Globus pallidus (tissue), 1 donor: ENCODE results near the gene CREBBP.

Experiments used
- DNase-seq: peaks from one replicate; pipeline ENCODE4 v3.0.0-alpha.2; 2015; ENCODE audit warnings: low spot score

The CREBBP gene

DNA sequence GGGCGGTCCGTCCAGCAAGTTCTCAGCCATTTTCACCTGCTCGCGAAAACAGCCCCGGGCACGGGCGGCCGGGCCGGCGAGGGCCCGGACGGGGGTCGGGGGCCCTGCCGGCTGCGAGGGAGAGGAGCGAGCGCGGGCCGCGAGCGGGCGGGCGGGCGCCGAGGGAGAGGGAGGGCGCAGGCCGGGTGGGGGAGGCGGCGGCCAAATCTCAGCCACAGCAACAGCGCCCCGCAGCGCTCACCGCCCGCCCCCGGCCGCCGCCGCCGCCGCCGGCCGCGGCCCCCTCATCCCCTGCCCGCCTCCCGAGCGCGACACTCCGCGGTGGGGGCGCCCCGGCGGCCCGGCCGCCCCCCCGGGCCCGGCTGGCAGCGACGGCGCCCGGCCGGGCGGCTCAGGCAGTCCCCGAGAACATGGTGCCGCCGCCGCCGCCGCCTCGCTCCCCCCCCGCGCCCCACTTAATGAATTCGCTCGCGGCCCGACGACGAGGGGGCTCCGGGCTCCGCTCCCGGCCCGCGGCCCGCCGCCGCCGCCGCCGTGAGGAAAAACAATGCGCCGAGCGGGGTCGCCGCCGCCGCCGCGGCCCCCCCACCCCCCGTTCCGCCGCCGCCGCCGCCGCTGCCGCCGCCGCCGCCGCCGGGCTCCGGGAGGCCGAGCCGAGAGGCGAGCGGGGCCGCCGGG is 487 bp downstream of the CREBBP start:
- DNase-seq, result peak; percentile 69

DNA sequence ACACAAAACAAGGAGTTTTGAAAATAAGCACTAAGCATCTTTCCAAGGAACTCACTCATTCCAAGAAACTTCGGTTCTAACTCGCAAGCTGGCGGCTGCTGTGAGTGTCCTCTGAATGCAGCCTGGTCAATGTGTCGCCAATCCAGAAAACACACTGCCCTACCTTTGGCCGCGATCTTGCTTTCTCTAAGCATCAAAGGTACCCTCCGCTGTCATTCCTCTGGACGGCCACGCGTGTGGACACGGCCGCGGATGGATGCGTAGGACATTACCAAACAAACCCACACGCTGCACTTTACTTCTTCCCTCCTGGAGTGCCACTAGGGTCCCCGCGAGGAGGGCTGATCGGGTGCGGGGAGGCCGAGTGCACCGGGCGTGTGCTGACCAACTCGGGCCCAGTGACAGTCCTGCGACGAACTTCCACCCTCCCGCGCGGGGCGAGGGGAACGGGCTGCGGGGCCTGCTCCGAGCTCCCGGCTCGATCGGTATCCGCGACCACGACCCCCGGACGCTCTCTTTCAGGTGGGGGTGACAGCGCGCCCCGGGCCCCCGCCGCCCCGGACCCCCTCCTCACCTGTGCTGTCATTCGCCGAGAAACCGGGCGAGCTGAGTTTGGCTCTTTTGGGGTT is 1.1 kb downstream of the CREBBP start:
- no peak for DNase-seq

DNA sequence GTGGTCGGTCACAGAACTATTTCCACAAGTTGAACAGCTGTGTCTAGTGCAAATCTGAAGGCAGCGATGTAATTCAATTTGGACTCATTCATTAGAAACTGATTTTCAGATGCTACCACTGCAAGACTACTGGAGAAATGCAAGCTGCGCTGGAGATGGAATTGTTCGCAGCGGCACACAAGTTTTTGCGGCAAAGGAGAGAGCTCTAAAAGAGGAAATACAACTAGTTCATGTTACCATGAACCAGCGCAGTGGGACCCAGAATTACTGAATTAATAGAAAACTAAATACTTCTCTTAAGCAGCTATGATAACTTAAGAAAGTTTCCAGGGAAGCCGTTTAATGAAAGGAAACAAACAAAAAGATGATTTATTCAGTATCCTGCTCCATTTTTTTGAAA is 1.9 kb downstream of the CREBBP start:
- no peak for DNase-seq

DNA sequence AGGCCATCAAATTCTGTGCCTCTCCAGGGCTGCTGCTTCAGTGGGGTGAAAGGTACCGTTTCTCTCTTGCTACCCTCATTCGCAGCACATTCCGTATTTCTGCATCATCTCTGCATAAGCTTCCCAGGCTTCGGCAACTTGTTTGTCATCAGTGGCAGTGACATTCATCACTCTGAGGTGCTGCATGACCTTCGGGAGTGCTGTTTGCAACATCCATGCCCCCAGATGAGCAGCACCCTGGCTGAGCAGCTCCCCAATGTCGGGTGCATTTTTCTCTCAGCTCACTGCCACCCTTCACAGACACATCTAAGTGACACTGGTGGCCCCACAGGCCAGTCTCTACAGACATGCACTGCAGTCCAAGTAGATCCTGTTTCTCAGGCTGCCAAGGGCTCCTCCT is 3.8 kb downstream of the CREBBP start:
- no peak for DNase-seq

DNA sequence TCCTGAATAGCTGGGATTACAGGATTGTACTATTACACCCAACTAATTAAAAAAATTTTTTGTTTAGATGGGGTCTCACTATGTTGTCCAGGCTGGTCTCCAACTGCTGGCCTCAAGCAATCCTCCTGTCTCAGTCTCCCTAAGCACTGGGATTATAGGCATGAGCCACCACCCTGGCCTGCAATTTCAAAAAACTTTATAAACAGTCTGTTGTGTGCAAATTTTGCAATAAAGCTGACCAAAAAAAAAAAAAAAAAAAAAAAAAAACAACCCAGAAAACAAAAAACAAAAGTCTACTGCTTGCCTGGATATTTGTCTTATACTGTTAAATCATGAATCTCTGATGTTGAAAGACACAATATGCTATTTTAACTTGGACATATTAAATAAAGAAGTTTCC is 4.4 kb downstream of the CREBBP start:
- DNase-seq, result no peak

DNA sequence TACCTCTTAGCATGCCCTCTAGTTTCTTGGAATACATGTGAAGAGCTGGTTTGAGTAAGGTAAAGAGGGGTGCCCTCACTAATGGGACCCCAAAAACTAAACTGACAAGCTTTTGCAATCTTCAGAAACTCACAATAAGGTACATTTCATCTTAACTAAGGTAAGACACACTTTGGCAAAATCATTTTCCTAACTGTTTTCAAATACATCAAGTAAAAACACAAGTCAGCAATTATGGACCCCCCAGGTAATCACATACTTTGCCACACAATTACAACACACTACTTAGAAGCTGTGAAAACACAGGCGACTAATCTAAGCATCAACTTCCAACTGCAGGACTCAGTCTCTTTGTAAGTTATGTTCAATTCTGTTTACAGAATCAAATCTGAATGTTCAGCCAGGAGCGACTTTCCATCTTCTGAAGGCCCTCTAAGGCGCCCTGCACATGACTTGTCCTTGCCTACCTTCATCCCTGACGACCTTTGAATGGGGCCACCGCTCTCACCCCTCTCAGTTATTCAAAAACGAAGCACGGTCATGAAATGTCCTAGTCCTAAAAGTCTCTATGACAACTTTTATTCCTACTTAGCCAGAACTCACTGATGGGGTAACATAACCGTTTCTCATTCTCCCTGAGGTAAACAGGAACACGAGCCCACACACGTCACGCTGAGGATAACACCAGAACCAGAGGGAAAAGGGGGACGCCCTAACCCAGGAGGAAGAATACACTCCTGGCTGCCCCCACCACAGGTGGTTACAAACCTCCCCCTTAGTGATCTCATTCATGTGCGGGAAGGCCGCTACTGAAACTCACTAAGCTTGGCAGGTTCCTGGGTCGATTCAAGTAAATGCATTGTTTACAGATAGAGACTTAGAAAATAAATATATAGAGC is 5.5 kb downstream of the CREBBP start:
- no peak for DNase-seq

DNA sequence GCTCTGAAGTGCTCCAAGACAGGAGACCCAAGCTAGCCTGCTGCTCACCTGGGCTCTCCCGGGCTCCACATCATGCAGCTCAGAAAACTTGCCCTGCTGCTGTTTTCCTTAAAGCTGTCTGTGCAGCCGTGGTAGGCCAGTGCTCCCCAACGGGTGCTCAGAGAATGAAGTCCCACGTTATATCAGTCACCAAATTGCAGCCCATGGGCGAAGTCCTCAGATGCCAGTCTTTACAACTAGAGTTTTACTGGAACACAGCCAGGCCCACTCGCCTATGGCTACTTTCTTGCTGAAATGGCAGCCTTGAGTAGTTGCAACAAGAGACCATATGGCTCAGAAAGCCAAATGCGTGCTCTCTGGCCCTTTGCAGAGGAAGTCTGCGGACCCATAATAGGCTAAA is 6.3 kb downstream of the CREBBP start:
- DNase-seq, result no peak

DNA sequence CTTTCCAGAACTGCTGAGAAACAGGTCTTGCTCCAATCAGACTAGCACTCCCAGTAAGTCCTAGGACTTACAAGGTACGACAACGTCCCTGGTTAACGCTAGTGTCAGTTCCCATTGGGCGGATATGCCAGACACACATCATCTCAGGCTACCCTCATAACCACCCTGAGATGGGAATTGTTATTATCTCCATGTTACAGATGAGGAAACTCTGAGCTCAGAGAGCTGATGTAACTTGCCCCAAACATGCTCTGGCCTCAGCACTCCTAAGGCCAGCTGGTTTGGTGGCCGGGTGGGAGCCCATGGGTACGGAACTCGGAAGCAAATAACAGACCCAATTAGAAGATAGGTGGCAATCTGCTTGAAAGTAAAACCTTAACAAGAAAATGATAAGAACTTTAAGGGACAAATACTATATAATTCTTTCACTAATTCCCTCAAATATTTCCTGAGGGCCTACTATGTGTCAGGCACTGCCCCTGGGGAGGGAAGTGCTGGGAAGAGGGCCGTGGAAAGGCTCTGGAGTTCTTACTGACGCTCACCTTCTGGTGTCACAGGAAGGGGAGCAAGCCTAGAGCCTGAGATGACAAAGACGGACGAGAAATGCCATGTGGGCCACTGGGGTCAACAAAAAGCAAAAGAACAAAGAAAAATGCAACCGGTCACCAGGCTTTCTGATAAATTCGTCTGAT is 6.9 kb downstream of the CREBBP start:
- DNase-seq, result no peak

DNA sequence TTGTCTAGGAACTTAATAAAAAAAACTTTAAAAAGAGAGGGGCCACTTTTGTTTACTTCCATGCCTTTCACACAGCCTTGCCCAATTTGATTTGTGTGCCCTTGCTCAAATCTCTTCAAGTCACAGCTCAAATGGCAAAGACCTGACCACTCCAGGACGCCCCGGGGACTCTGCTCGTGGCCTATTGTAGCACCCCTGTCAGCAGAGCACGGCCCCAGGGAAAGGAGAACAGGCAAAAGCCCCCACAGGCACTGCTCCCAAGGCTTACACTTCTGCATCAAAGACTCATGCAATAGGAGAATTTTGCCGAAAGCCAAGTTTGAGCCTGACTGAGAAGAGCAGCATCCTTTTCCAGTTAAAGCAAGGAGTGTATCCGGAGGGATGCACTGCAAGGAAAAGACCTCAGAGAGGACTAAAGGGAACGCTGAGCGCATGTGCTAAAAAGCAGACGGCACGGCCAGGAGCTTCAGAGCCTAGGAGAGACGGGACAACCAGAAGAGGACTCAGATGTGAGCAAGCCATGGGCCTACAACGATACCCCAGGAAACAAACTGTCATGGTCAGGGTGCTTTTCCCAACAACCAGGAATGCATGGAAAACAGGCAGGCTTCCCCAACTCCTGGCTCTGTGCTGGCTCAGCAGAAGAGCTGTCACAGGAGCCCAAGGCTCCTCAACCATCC is 8.2 kb downstream of the CREBBP start:
- DNase-seq, result no peak

DNA sequence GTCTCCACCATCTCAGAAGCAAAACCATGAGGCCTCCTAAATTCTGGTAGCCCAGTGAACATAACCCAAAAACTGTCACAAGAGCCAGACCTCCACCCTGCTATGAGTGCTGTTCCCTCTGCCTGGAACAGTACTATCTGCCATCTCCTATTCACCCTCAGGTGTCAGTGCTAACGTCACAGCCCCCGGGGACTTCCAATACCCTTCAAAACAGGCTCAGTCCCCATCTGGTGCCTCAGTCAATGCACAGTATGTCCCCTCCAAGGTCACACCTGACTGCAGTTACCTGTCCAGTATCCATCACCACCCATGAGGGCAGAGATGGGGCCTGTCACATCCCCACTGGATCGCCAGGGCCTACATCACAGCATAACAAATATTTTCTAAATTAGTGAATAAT is 11.5 kb downstream of the CREBBP start:
- DNase-seq, result no peak

DNA sequence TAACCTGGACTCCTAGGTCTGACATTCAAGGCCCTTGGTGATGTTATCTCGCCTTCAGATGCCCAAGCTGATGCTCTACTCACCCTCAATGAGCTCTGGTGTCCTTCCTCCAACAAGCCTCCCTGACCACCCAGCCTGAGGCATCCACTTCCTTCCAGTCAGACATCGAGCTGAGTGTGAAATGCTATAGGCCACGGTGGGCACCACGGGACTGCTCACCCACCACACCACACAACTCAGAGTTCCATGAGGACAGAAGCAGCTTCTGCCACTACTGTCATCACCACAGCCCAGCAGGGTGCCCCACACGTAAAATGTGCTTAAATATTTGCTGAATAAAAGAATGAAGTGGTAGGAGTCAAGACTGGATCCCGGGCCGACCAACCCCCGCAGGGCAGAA is 12.0 kb downstream of the CREBBP start:
- DNase-seq, result no peak

DNA sequence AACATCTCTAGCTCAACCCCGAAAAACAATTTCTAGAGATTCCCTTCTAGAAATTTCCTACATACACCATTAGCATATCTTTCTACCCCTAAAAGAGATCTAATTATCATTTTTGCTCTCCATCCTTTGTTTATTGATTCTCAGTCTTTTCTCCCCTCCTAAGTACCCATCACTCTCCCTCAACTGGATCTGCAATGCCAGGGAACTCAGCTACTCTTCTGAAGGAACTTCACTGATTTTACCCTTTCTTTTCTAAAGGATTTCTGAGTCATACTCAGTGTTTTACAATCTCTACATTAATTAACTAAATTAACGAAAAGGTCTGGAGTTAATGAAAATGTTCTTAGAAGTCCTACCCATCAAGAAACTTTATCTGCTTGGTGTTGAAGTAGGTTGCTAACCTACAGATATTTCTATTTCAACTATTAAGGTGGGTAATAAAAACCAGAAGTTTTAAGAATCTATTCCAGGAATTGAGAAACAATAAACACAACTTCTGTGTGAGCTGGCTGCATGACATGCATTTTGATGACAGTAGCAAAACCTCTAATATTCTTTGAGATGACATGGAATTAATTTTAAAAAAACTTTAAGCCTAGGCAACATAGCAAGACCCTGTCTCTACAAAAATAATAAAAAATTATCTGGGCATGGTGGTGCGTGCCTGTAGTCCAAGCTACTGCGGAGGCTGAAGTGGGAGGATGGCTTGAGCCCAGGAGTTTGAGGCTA is 13.6 kb downstream of the CREBBP start:
- DNase-seq, result no peak

DNA sequence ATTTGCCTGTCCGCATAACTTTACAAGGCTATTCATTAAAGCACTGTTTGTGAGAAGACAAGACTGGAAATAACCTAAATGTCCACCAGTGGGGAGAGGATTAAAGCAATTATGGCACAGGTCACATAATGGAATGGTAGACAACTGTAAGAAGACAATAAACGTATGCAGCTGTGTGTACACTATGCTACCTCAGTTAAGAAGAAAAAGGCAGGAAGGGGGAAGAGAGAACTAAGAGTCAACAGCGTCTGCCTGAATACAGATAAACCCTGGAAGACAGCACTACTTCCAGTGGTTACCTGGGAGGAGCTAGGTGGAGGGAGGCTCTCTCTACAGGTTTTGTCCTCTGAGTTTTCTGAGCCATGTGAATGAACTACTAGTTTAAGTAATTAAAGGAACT is 15.3 kb downstream of the CREBBP start:
- DNase-seq, result no peak

DNA sequence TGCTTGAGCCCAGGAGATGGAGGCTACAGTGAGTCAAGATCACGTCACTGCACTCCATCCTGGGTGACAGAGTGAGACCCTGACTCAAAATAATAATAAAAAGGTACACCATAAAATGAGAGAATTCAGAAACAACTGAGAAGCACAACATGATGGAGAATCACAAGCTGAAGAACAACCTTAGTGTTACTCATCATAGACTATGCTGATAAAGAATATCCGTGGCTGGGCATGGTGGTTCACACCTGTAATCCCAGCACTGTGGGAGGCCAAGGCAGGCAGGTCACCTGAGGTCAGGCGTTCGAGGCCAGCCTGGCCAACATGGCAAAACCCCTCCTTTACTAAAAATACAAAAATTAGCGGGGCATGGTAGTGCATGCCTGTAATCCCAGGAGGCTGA is 16.0 kb downstream of the CREBBP start:
- no peak for DNase-seq

DNA sequence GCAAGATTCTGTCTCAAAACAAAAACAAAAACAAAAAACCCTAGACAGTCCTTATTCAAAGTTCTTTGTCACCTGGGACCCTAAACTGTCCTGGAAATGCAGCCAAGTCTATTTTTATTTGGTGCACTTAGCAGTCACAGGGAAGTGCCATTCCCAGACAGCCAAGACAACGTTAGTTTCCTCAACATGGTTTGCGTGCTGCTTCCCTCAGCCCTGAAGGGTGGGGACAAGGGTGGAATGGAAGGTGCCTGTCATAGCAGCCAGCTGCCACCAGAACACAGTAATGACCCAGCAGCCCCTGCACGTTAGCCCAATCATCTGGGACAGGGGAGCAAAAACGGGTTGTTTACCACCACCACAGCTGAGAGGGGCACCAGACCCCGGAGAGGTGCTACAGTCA is 16.9 kb downstream of the CREBBP start:
- no peak for DNase-seq

DNA sequence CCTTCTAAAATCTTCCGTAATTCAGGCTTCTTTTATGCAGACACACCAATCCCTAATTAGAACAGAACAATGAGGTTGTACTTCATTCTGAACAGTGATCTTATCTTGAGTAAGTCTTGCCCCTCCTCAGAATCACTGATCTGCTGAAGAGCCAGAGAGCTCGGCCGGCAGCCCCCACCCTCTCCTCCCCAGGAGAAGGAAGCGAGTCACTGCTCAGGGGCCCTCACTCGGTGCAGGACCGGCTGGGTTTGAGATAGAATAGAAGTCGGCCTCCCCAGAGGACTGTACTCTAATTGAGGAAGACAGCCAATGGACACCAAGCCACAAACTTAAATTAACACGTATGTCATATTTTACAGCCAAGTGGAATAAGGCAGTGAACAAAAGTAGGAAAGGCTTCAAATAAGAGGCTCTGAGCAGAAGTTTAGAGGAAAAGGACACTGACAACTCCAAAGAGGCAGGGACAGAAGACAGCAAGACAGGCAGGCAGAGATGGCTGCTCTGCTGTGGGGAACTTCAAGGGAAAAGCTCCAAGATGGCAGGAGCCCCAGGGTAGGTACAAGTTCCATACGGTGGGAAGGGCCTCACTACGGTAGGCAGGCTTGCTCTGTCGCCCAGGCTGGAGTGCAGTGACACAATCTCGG is 18.6 kb downstream of the CREBBP start:
- DNase-seq, result no peak

DNA sequence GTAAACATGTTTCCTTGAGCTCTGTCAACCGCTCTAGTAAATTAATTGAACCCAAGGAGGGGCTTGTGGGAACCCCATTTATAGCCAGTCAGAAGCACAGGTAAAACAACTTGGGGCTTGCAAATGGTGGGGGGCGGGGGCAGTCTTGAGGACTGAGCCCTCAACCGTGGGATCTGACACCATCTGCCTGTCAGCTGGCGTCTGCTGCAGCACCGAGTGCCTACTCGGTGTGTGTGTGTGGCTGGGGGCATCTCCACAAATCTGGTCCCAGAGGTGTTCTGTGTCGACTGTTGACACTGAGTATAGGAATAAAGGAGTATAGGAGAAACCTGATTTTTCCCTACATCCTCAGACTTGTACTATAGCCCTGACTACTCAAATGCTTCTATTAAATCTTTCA is 20.6 kb downstream of the CREBBP start:
- DNase-seq, result no peak

DNA sequence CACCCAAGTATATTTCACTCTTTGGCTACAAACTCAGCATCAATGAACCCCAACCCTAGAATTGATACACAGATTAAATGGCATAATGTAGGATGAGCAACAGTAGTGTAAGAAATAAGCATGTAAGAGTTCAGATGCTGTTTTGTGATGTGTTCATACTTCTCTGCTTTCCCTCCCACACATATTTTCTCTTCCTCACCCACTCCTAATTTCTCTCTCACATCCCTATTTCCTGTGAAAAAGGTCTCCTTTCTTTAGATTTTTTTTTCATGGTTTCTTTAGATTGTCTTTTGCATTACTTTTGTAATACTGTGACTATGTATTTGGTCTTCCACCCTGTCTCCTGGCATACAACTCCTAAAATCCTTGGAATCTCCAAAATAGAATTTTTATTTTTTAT is 21.7 kb downstream of the CREBBP start:
- DNase-seq, result no peak

DNA sequence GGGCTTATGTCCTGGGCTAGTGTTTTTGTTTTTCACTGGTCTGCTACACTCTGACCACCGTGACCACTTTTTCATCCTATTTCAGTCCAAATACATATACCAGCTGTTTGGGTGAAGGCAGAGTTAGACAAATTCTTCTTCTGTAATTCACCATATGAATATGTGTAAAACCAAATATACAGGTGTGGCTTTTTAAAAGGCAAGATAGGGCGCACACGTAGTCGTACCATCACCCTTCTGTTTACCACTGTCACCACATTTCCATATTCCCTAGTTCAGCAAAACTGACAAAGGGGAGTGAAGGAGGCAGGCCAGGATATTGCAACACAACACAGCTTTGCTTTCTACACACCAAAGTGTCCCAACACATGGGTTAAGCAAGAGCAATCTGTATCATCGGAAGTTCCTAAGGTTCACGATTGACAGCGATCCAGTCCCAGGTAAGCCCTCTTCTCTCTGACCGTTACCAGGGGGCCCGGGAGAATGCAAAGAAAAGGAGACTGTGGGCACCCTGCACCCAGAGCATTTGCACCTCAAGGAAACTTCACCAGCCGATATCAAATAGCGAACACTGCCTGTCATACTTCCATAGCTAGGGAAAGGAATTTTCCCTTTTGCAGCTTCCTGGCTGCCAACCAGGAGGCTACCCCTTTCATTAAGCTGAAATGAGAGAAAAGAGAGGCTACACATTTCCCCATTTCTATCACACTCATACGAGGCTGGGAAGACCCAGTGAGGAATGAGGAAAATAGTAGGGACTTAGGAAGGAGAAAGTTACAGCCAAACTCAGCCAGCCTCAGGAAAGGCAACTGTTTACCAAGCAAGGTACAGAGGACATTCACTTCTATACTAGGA is 23.1 kb downstream of the CREBBP start:
- DNase-seq, result no peak
